Stimulated activated CD8-positive, alpha-beta memory T cell treated with anti-CD3 and anti-CD28 coated beads, Interleukin-12 subunit alpha, Interleukin-12 subunit beta, amount 100 ng/mL, for 4 hours (primary cell): ENCODE data around the gene GOLIM4.

Experiments
- DNase-seq: peaks from one replicate; pipeline ENCODE4 v3.0.0-alpha.2; 2020; ENCODE audit warnings: low read depth

GOLIM4 gene

DNA sequence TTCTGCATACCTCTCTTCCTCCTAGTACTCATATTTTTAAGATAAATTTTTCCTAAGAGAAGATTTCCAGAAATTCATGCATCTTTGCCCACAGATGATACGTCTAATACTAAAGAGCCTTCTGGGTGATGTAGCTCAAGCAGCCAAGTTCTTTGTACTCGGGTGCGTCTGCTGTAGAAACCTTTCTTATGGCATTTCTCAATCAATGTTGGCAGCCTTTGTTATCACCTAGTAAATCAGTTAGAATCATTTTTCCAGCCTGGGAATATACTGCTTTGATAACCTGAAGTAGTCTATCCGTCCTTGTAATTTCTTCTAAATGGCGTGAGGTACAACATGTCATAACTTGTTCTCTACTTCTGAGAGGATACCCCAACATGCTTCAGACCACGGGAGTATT is 104.5 kb downstream of the GOLIM4 start:
- no peak for DNase-seq

GRCh38 chr3:167989999-167990398 is 105.7 kb downstream of the GOLIM4 start:
- no peak for DNase-seq

- DNase-seq: no peak
Measured at GRCh38 chr3:167989066-167989465, 106.7 kb downstream of the GOLIM4 start.

GRCh38 chr3:167983583-167983982 is 112.1 kb downstream of the GOLIM4 start:
- no peak for DNase-seq

GRCh38 chr3:167978486-167978885 is 117.2 kb downstream of the GOLIM4 start:
- DNase-seq: no peak

DNA sequence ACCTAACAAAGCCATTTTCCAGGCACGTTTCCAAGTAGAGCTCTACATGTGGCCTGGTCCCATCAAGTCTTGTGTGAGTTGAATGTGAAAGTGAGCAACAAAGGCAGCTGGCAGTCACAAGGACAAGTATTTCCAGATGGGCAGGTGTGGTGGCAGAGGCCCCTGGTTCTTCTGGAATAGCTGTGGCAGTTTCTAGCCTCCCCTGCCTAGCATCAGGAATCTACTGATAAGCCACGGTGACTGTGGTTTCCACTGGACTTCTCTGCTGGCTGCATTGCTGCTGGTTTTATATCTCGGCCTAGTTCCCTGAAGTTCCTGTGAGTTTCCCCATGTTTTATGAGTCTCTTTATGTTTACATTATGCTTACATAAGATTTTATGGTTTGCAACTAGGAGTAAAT is 117.7 kb downstream of the GOLIM4 start:
- no peak for DNase-seq

GRCh38 chr3:167976516-167977361 is 119.0 kb downstream of the GOLIM4 start:
- no peak for DNase-seq

- DNase-seq: no peak
Measured at GRCh38 chr3:167973901-167974300, 121.8 kb downstream of the GOLIM4 start.

GRCh38 chr3:167973046-167973445 is 122.7 kb downstream of the GOLIM4 start:
- no peak for DNase-seq

DNA sequence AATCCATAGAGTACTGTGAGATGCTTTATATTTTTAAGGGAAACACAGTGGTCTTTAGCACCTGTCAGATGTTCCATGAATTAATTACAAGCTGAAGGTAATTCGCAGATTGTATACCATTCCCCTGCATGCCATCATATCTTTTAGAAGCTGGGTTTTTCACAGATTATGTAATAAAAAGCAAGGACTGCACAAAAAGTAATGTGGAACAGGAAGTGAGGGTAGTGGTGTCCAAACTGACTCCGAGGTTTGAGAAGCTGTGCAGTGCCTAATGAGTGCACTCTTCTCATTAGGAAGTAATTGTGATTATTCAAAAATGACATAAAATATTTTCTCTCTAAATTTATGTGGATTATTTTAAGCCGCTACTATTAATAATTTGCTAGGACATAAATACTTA is 123.2 kb downstream of the GOLIM4 start:
- no peak for DNase-seq

DNA sequence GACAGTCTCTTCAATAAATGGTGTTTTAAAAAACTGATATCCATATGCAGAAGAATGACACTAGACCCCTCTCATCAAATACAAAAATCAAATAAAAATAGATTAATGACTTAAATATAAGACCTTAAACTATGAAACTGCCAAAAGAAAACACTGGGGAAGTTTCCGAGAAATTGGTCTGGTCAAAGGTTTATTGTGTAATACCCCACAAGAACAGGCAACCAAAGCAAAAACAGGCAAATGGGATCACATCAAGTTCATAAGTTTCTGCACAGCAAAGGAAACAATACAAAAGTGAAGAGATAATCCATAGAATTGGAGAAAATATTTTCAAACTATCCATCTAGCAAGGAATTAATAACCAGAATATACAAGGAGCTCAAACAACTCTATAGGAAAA is 126.2 kb downstream of the GOLIM4 start:
- no peak for DNase-seq

GRCh38 chr3:167967257-167968036 is 128.3 kb downstream of the GOLIM4 start:
- no peak for DNase-seq
